GM19372 (cell line): ENCODE data around the gene PTGER4.

Experiments
- ATAC-seq: cut with Tn5 transposase; IDR thresholded peaks from one replicate; pipeline ENCODE4 v1.9.1; 2021; ENCODE audit warnings: mild to moderate bottlenecking, low read depth, moderate library complexity; ENCODE audit not compliant: unreplicated experiment

PTGER4 gene

DNA sequence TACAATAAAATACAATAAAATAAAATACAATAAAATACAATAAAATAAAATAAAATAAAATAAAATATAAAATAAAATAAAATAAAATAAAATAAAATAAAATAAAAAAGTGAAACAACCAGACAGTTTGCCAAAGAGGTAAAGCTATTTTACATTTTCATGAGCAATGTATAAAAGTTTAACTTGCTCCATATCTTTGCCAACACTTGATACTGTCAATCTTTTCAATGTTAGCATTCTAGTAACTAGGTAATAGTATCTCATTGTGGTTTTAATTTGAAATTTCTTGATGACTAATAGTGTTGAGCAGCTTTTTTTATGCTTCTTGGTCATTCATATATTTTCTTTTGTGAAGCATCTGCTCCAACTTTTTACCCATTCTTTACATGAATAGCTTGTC, 58.8 kb downstream of the PTGER4 start:
- no peak for ATAC-seq
